Measurements from ENCODE around the gene PLEKHA7.

Gene PLEKHA7

GRCh38 chr11:16981651-16982194 lies 32.5 kb downstream of the PLEKHA7 start:
- no peak for TF ChIP-seq CTCF (conservative IDR thresholded peaks at IDR 0.05)
- no peak overlapping the region for H3K27ac ChIP-seq

- H3K27ac ChIP-seq, result no peak overlapping the region
- no peak for TF ChIP-seq CTCF (conservative IDR thresholded peaks at IDR 0.05)
Measured at GRCh38 chr11:16979703-16980622, 34.3 kb downstream of the PLEKHA7 start.

GRCh38 chr11:16977994-16978315 lies 36.3 kb downstream of the PLEKHA7 start:
- H3K27ac ChIP-seq, result no peak overlapping the region
- no peak for TF ChIP-seq CTCF (conservative IDR thresholded peaks at IDR 0.05)

GRCh38 chr11:16977136-16977993 lies 36.8 kb downstream of the PLEKHA7 start:
- TF ChIP-seq CTCF (conservative IDR thresholded peaks at IDR 0.05), result no peak
- no peak overlapping the region for H3K27ac ChIP-seq

- TF ChIP-seq CTCF (conservative IDR thresholded peaks at IDR 0.05), result no peak
- no peak overlapping the region for H3K27ac ChIP-seq
Measured at GRCh38 chr11:16976379-16976778, 37.8 kb downstream of the PLEKHA7 start.

- no peak overlapping the region for H3K27ac ChIP-seq
- no peak for TF ChIP-seq CTCF (conservative IDR thresholded peaks at IDR 0.05)
Measured at GRCh38 chr11:16975906-16976305, 38.3 kb downstream of the PLEKHA7 start.

- H3K27ac ChIP-seq, result no peak overlapping the region
- no peak for TF ChIP-seq CTCF (conservative IDR thresholded peaks at IDR 0.05)
Measured at GRCh38 chr11:16973338-16973964, 40.8 kb downstream of the PLEKHA7 start.
